Caco-2 (cell line): ENCODE measurements around the gene TPO. TPM values are rescaled to one million over a fixed set of nuclear protein-coding genes. Genes with fewer than 3 reads are reported as not detected.
A peak's percentile ranks its signal among the peaks of the same experiment; 100 is the strongest.

Experiments used
- BruUV-seq: library from RNA; stranded (reverse); fragments of 400-500 nt; replicated peaks from 2 replicates; lab custom pipeline; 2021; lab: Mats Ljungman, UMichigan
- CTCF ChIA-PET: fragments of 300-600 bp; sonication (Branson Sonifier 250); formaldehyde crosslinking; loops from one replicate; lab custom pipeline; 2022; ENCODE audit warnings: antibody characterized with exemption; lab: Charles Lee
- POLR2A ChIA-PET: fragments of 300-600 bp; sonication (Branson Sonifier 250); formaldehyde crosslinking; loops from one replicate; lab custom pipeline; 2022; ENCODE audit warnings: antibody characterized with exemption; lab: Charles Lee
- DNase-seq, 2 experiments: peaks; one replicate each; pipeline versions ENCODE4 v3.0.0 to v3.0.0-alpha.2; 2020 to 2022
- H3K27me3 ChIP-seq: replicated peaks from 2 replicates; pipeline ENCODE4 v1.6.0; 2011; ENCODE audit warnings: low read length; ENCODE audit not compliant: control insufficient read depth, insufficient read depth
- H3K36me3 ChIP-seq: 2 replicates; pipeline ENCODE4 v1.5.1; 2011; ENCODE audit warnings: low read length; ENCODE audit not compliant: control insufficient read depth, insufficient read depth
- H3K4me1 ChIP-seq: fragments of 250-450 bp; sonication (Bioruptor Pico); 2 replicates; pipeline ENCODE4 v1.5.1; 2020; ENCODE audit warnings: mild to moderate bottlenecking
- H3K4me3 ChIP-seq: 2 replicates; pipeline ENCODE4 v1.5.1; 2011; ENCODE audit warnings: low read depth, mild to moderate bottlenecking, control low read depth, low read length
- H3K9me3 ChIP-seq: fragments of 250-450 bp; sonication (Bioruptor Pico); 2 replicates; pipeline ENCODE4 v1.5.1; 2020; ENCODE audit warnings: mild to moderate bottlenecking, moderate library complexity
- H3K27ac Mint-ChIP-seq: one replicate; pipeline ENCODE4 v1.8.0; 2022; ENCODE audit warnings: mixed read lengths; ENCODE audit not compliant: unreplicated experiment
- H3K27me3 Mint-ChIP-seq: one replicate; pipeline ENCODE4 v1.8.0; 2022; ENCODE audit warnings: mixed read lengths; ENCODE audit not compliant: insufficient read depth, unreplicated experiment
- H3K36me3 Mint-ChIP-seq: one replicate; pipeline ENCODE4 v1.8.0; 2022; ENCODE audit warnings: mild to moderate bottlenecking, mixed read lengths; ENCODE audit not compliant: insufficient read depth, unreplicated experiment
- H3K4me1 Mint-ChIP-seq: one replicate; pipeline ENCODE4 v1.8.0; 2022; ENCODE audit warnings: low read depth, mixed read lengths; ENCODE audit not compliant: unreplicated experiment
- H3K4me3 Mint-ChIP-seq: one replicate; pipeline ENCODE4 v1.8.0; 2022; ENCODE audit warnings: mild to moderate bottlenecking, moderate library complexity, mixed read lengths; ENCODE audit not compliant: unreplicated experiment
- H3K9me3 Mint-ChIP-seq: one replicate; pipeline ENCODE4 v1.8.0; 2022; ENCODE audit warnings: mixed read lengths; ENCODE audit not compliant: unreplicated experiment
- CTCF ChIP-seq, 2 experiments: fragments of 200-600 bp in 1 of 2; IDR thresholded peaks; 1 replicate in 1 of 2; 2 replicates in 1 of 2; pipeline versions ENCODE4 v1.5.1 to v1.8.0; 2011 to 2022; ENCODE audit warnings: antibody characterized with exemption in 1 of 2, control low read depth in 1 of 2, inconsistent platforms in 1 of 2, low read depth in 1 of 2, low read length in 1 of 2, mild to moderate bottlenecking in 1 of 2, moderate library complexity in 1 of 2; ENCODE audit not compliant: insufficient read depth in 1 of 2, severe bottlenecking in 1 of 2, unreplicated experiment in 1 of 2
- intact Hi-C: fragments of 100-400 bp; cut with micrococcal nuclease; formaldehyde crosslinking; loops from one replicate; pipeline ENCODE4 v1.10.0; 2022; ENCODE audit not compliant: unreplicated experiment
- total RNA-seq: library from RNA; stranded (reverse); gene quantifications from 2 replicates; pipeline ENCODE4 v1.2.3, GENCODE V29; 2022

Gene TPO
- total RNA-seq, 1 experiment from 2014 or later = not detected

- Histone ChIP-seq H3K4me1 (no peaks in the 10 kb centered on the region), H3K9me3 (no peaks in the 10 kb centered on the region), H3K4me3 (no peak overlapping the region), H3K36me3 (no peaks in the 10 kb centered on the region), H3K27me3 (no peaks in the 10 kb centered on the region)
- H3K4me3 Mint-ChIP-seq = no peak overlapping the region
- POLR2A ChIA-PET = no interaction called here
- no peak overlapping the region for H3K27ac Mint-ChIP-seq
- intact Hi-C loops = no loop called here
- no TSS peak for BruUV-seq
- H3K4me1 Mint-ChIP-seq = no peaks in the 10 kb centered on the region
- H3K9me3 Mint-ChIP-seq = no peaks in the 10 kb centered on the region
- CTCF ChIA-PET = no interaction called here
- H3K36me3 Mint-ChIP-seq = no peaks in the 10 kb centered on the region
- peaks cover 18% of the 10 kb centered on the region for H3K27me3 Mint-ChIP-seq
- peak in 1 of 2 experiments; percentile 9 for DNase-seq
- no peak for TF ChIP-seq CTCF (IDR thresholded peaks at IDR 0.05; ENCODE audit: insufficient read depth in 1 of 2, low read depth in 1 of 2, low read length in 1 of 2, severe bottlenecking in 1 of 2, unreplicated experiment in 1 of 2)
Measured at GRCh38 chr2:1518867-1519530, 105.7 kb downstream of the TPO start.

- no peaks in the 10 kb centered on the region for H3K36me3 Mint-ChIP-seq
- no peak overlapping the region for H3K4me3 Mint-ChIP-seq
- Histone ChIP-seq H3K9me3 (no peaks in the 10 kb centered on the region), H3K4me1 (no peaks in the 10 kb centered on the region), H3K36me3 (no peaks in the 10 kb centered on the region), H3K4me3 (no peak overlapping the region), H3K27me3 (no peaks in the 10 kb centered on the region)
- no peaks in the 10 kb centered on the region for H3K9me3 Mint-ChIP-seq
- CTCF ChIA-PET = no interaction called here
- H3K27ac Mint-ChIP-seq = no peak overlapping the region
- no peak for TF ChIP-seq CTCF (IDR thresholded peaks at IDR 0.05; ENCODE audit: insufficient read depth in 1 of 2, low read depth in 1 of 2, low read length in 1 of 2, severe bottlenecking in 1 of 2, unreplicated experiment in 1 of 2)
- intact Hi-C loops = no loop called here
- DNase-seq = peak in 1 of 2 experiments; percentile 19
- H3K4me1 Mint-ChIP-seq = no peaks in the 10 kb centered on the region
- POLR2A ChIA-PET = no interaction called here
- H3K27me3 Mint-ChIP-seq = peaks cover 14% of the 10 kb centered on the region
- no TSS peak for BruUV-seq
Measured at GRCh38 chr2:1521191-1521877, 108.1 kb downstream of the TPO start.

DNA sequence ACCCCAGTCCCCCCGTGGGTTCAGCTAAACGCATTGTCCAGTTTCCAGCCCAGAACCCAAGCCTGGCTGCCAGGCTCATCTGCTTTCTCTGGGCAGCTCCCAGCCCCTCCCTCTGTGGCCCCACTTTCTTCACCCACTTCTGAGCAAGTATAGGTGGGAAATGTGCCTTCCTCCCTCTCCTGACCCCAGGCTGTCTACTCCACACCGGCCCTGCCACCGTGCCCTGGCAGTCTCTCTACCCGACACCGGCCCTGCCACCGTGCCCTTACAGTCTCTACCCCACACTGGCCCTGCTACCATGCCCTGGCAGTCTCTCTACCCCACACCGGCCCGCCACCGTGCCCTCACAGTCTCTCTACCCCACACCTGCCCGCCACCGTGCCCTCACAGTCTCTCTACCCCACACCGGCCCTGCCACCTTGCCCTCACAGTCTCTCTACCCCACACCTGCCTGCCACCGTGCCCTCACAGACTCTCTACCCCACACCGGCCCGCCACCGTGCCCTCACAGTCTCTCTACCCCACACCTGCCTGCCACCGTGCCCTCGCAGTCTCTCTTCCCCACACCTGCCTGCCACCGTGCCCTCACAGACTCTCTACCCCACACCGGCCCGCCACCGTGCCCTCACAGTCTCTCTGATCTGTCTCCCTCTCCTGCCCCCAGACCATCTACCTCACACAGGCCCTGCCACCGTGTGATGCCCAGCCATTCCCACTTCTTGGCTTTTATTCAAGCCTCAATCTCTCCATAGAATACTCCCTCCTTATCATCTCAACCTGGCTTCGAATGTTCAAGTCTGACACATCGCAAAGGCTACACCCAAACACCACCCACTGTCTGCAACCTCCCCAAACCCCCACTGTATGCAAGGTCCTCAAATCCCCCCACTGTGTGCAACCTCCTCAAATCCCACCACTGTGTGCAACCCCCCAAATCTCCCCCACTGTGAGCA lies 108.9 kb downstream of the TPO start:
- H3K9me3 ChIP-seq = no peaks in the 10 kb centered on the region
- H3K4me1 ChIP-seq = no peaks in the 10 kb centered on the region
- CTCF ChIA-PET = no interaction called here
- no peaks in the 10 kb centered on the region for H3K36me3 ChIP-seq
- H3K4me3 ChIP-seq = no peak overlapping the region
- H3K4me3 Mint-ChIP-seq = no peak overlapping the region
- no peaks in the 10 kb centered on the region for H3K36me3 Mint-ChIP-seq
- no peaks in the 10 kb centered on the region; the same call in 1 of the 2 replicates for H3K27me3 ChIP-seq
- no peaks in the 10 kb centered on the region for H3K9me3 Mint-ChIP-seq
- no TSS peak for BruUV-seq
- intact Hi-C loops = no loop called here
- H3K27ac Mint-ChIP-seq = no peak overlapping the region
- no peak for TF ChIP-seq CTCF (IDR thresholded peaks at IDR 0.05; ENCODE audit: insufficient read depth in 1 of 2, low read depth in 1 of 2, low read length in 1 of 2, severe bottlenecking in 1 of 2, unreplicated experiment in 1 of 2)
- POLR2A ChIA-PET = no interaction called here
- H3K27me3 Mint-ChIP-seq = peaks cover 10% of the 10 kb centered on the region
- H3K4me1 Mint-ChIP-seq = no peaks in the 10 kb centered on the region
- peak in 1 of 2 experiments; percentile 10 for DNase-seq
